HUES48 (cell line): Measurements from ENCODE around the gene TNP2.
"Not testable (repeated sequence)": the region's sequence is repeated elsewhere in the genome, so short reads cannot be mapped to it uniquely, and the experiment has no call there.

Experiments
- H3K27ac ChIP-seq: one replicate; pipeline ENCODE4 v1.7.0; 2013; ENCODE audit warnings: low read depth, low read length, inconsistent platforms
- H3K27me3 ChIP-seq: 2 replicates; pipeline ENCODE4 v1.6.1; 2013; ENCODE audit warnings: mild to moderate bottlenecking, low read length; ENCODE audit not compliant: control insufficient read depth, insufficient read depth
- H3K36me3 ChIP-seq: 2 replicates; pipeline ENCODE4 v1.6.1; 2013; ENCODE audit warnings: low read length; ENCODE audit not compliant: control insufficient read depth, insufficient read depth
- H3K4me1 ChIP-seq: 2 replicates; pipeline ENCODE4 v1.6.1; 2013; ENCODE audit warnings: mild to moderate bottlenecking, low read length; ENCODE audit not compliant: control insufficient read depth, insufficient read depth
- H3K4me3 ChIP-seq: 2 replicates; pipeline ENCODE4 v1.5.1; 2013; ENCODE audit warnings: mild to moderate bottlenecking, low read depth, low read length
- H3K9ac ChIP-seq: 2 replicates; pipeline ENCODE4 v1.6.1; 2013; ENCODE audit warnings: mild to moderate bottlenecking, low read depth, low read length, moderate library complexity
- H3K9me3 ChIP-seq: 2 replicates; pipeline ENCODE4 v1.6.1; 2013; ENCODE audit warnings: low read length; ENCODE audit not compliant: control insufficient read depth, insufficient read depth

TNP2 gene

DNA sequence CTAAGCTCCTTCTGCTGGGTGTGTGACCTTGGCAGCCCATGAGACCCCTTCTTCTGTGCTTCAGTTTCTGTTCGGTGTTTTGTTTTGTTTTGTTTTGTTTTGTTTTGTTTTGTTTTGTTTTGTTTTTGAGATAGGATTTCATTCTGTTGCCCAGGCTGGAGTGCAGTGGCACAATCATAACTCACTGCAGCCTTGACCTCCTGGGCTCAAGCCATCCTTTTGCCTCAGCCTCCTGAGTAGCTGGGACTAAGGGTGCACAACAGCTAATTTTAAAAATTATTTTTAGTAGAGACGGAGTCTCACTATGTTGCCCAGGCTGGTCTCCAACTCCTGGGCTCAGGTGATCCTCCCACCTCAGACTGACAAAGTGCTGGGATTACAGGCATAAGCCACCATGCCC is 48.6 kb downstream of the TNP2 start:
- H3K27me3 ChIP-seq, H3K4me3 ChIP-seq, H3K36me3 ChIP-seq, H3K27ac ChIP-seq, H3K4me1 ChIP-seq, H3K9ac ChIP-seq: not testable (repeated sequence)
- H3K9me3 ChIP-seq = peaks cover 14% of the 10 kb centered on the region

DNA sequence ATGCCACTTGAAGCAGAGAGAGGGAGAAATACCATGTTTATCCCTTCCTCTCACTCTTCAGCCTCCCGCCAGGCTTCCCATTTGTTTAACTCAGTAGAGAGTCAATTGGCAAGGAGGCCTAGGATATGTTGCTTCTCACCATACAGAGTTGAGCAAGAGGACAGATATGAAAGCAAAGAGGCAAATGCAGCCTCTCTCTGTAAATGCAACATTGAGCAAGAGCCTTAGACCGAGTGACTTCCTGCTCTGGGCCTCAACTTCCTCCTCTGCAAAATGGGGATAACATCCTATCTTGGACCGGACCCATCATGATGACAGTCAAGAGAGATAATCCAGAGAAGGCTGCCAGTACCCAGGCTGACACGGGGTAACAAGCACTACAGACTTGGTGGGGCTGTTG is 49.9 kb downstream of the TNP2 start:
- Histone ChIP-seq H3K27ac (no peak overlapping the region), H3K27me3 (no peaks in the 10 kb centered on the region), H3K9me3 (peaks cover 14% of the 10 kb centered on the region), H3K4me3 (no peak overlapping the region), H3K36me3 (no peaks in the 10 kb centered on the region), H3K9ac (no peak overlapping the region), H3K4me1 (no peaks in the 10 kb centered on the region)

GRCh38 chr16:11218604-11218962 is 50.5 kb downstream of the TNP2 start:
- Histone ChIP-seq H3K27me3 (no peaks in the 10 kb centered on the region), H3K4me1 (no peaks in the 10 kb centered on the region), H3K9ac (no peak overlapping the region), H3K9me3 (peaks cover 14% of the 10 kb centered on the region), H3K27ac (no peak overlapping the region), H3K4me3 (no peak overlapping the region), H3K36me3 (no peaks in the 10 kb centered on the region)
